NCI-H2107 treated with DMSO at 0.1 percent for 48 hours (cell line): ENCODE results near the gene MTHFSD.

Experiments
- DNase-seq: peaks from one replicate; lab custom pipeline; 2025; ENCODE audit not compliant: unreplicated experiment; lab: John Stamatoyannopoulos, UW

The MTHFSD gene

DNA sequence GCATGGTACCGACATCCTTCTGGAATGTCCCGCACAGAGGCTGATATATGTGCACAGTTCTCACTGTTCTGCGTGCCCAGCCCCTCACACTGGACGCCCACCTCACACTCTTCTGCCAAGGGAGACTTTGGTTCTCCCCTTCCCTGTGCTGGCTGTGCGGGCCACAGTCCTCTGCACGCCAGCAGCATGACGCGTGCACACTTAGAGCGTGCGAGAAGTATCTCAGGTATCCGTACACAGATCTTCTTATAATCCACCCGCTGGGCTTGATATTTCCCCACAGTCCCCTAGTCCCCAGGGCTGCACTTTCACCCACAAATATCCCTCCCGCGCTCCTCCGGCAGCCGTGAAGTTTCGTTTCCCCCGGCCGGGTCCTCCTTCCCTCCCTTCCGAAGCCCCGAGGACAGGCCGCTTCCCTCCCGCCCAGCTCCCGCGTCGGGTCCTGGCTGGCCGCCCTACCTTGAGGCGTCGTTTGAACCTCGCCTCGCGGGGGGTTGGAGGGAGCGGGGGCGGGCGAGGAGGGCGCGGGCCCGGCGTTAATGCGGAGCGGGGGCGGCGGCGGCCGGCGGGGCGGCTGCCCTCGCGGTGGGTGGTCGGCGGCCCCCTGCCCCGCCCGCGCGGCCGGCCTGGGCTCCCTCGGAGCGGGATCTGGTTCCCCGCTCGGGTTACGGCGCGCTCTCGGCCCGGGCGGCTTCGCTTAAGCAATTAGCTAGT, 49.7 kb downstream of the MTHFSD start:
- no peak for DNase-seq

DNA sequence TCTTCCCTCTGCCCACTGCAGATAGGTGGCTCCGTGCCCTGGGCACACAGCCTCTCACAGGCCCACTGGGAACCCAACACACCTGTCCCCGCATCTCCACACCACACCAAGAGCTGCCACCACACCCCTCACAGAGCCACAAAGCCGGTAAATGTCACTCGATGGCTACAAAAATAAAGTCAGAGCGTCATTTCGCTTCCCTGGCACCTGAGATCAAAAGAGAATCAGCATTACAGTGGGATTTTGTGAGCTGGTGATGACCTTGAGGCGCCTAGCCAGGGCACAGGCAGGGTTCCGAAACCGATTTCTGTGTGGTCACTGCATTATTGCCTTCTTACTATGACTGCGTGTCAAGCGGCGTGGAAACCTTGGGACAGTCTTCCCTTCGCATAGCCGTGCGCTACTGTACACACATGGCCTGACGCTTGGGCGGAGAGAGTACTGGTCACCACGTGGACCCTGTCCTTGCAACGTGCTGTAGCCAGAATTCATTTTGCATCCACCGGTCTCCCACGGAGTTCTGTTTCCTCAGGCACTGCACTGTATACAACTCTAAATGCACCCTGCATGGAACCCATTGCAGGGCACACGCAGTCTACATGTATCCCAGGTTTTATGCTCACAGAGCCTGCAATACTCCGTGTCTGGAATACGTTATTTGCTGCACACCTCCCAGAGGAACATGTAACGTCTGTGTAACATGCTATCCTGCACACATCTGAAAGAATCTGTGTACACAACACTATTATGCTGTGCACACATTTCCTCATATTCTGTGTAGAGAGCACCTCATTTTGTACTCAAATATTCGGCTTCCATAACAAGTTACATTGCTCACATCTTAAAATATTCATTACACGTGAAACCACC, 50.5 kb downstream of the MTHFSD start:
- no peak for DNase-seq

GRCh38 chr16:86503830-86504229, 51.2 kb downstream of the MTHFSD start:
- no peak for DNase-seq

DNA sequence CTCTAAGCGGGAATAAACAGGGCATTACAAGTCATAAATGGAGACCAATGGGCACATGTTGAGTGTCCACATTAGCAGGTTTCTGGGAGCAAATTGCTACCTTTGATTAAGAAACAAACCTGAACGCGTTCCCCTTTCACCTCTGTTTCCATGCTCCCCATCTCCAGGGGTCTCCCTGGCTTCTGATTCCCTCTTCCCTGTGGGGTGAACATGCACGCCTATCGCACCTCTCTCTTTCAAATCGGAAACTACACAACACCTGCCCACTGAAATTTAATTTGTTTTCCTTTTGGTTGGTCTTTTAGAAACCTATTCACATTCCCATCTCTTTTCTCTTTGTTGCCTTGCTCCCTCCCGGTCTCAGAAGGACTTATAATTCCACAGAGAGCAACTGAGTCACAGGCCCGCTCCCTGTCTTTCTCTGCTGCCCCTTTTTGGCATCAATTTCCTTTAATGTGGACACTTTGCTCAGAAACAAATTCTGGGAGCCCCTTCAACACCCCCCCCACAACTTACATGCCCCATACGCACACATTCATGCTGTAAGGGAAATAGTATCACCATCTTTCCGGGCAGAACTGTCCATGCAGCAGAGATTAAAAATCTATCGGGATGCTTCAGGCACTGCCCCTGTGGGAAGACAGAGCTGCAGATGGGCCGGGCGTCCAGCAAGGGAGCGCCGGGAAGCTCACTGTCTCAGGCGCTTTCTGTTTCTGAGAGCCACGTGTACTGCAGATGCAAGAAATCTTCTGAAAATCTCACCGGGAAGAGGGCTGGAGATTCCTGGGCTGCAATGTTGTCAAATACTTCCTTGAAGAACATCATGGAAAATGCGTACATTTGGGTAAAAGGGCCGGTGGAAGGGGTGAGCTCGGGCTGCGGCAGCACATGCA, 51.9 kb downstream of the MTHFSD start:
- no peak for DNase-seq

GRCh38 chr16:86501989-86502855, 52.8 kb downstream of the MTHFSD start:
- DNase-seq: no peak

- DNase-seq: no peak
These were observed 54.1 kb downstream of the MTHFSD start for GRCh38 chr16:86500708-86501510.

GRCh38 chr16:86499889-86500707, 54.9 kb downstream of the MTHFSD start:
- DNase-seq: no peak

- no peak for DNase-seq
These were observed 55.6 kb downstream of the MTHFSD start for GRCh38 chr16:86499440-86499786.

DNA sequence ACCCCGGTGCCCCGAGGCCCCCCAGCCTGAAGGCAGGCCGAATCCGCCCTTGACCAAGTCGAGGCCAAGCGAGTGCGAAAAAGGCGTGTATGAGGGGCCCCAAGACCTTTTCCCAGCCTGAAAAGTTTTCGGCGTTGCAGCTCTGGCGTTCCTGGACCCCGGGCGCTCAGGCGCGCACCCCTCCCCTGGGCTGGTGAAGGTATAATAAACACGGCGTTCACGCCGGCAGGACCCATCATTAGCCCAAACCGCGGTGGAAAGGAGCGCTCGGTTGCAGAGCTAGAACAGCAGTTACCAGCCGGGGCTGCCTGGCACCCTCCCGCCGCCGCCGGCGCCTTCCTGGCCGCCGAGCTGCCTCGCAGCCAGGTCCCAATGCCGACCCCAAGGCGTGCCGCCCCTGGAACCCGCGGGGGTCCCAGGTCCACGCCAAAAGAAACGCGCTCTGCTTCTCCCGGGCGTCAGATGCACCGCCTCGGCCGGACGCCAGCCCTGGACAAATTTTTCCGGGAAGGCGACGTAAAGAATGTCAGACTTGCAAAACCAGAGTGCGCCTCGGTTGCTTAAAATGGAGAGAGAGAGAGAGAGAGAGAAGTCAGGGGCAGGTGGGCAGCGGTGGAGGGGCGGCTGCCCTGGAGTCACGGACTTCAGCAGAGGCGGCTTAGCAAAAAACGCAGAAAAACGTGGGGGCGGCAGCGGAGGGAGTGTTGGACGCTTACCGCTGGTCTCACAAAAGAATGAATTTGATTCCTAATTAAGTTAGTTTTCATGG, 56.2 kb downstream of the MTHFSD start:
- DNase-seq: no peak

DNA sequence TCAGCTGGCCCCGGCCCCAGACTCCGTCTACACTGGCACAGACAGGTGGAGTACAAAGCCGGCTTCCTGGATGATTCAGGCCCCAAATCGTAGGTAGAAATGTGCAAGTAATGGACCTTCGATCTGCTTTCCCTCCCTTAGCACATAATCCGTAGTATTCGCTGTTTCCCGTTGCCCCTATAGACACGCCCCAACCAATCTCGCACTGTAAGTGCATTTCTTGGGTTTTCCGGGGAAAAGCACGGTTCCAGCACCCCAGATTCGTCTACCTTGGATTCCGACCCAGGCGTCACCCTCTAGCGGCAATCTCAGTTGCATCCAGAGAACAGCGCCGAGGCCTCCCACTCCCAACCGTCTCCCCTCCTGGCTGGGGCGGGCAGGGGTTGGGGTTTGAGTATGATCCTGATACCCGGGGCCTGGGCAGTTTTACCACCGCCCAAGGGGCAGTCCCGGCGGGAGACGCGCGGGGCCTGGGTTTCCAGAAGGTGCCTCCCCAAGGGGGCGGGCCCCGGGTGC, 56.8 kb downstream of the MTHFSD start:
- no peak for DNase-seq

GRCh38 chr16:86497551-86498021, 57.4 kb downstream of the MTHFSD start:
- no peak for DNase-seq

- no peak for DNase-seq
These were observed 58.0 kb downstream of the MTHFSD start for GRCh38 chr16:86496929-86497461.

DNA sequence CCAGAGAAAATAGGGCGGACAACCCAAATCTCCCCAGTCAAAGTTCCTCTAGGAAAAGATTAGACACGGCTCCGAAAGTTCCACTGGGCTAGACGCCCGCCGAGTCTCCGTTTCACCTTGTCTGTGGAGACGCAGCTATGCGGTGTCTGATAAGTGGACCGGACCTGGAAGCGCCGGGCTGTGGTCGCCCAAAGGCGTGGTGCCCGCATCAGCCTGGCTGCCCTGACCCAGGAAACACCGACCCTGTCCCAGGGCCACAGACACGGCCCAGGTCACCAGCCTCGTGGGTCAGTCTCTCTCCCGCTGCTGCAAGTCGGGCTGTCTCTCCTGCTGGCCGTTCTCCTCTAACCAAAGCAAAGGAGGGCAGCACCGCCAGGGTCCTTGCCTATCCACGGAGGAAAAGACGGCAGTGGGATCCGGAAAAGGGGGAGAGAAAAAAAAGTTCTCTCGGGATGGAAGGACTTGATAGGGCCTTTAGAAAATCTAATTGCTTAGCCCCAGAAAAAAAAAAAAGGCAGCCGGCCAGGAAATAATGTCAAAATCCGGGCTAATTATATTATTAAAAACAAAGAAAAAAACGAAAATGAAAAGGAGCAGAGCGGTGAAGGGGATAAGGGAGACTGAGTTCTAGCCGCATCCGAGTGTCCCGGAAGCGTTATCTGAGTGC, 58.6 kb downstream of the MTHFSD start:
- DNase-seq: no peak

DNA sequence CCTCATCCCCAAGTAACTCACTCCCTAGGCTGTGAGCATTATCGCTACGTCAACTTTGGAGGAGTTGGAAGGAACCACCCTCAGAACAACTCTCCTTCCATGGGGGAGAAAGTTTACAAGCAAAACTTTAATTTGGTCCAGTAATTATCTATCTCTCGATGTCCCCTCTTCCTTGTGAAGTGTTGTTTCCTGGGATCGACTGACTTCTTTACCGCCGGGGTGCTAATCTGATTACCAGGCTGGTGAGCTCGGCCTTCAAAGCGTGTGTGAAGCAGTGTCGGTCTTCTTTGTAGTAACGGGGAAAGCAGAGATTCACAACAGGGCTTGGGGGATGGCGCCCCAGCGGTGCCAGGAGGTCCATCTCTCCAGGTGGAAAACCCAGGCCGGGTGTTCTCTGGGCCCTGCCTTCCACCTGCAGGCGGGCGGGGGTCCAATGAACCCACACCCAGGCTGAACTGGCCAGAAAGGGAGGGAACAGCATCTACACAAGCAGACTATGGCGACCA, 59.2 kb downstream of the MTHFSD start:
- no peak for DNase-seq

DNA sequence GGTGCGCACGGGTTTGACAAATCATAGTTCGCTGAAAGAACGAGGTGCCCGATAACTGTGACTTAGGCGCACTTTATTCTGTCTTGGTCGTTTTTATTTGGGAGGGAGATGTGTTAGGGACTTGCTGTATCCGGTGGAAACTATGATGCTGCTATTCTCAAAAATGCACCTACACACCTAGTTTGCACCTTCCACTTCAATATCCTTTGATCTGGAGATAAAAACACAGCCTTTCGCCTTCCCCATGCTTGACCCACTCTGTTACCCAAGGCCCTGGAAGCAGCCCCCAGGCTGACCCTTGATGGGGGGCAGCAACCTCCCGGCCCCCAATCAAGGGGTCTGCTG, 59.7 kb downstream of the MTHFSD start:
- DNase-seq: no peak

DNA sequence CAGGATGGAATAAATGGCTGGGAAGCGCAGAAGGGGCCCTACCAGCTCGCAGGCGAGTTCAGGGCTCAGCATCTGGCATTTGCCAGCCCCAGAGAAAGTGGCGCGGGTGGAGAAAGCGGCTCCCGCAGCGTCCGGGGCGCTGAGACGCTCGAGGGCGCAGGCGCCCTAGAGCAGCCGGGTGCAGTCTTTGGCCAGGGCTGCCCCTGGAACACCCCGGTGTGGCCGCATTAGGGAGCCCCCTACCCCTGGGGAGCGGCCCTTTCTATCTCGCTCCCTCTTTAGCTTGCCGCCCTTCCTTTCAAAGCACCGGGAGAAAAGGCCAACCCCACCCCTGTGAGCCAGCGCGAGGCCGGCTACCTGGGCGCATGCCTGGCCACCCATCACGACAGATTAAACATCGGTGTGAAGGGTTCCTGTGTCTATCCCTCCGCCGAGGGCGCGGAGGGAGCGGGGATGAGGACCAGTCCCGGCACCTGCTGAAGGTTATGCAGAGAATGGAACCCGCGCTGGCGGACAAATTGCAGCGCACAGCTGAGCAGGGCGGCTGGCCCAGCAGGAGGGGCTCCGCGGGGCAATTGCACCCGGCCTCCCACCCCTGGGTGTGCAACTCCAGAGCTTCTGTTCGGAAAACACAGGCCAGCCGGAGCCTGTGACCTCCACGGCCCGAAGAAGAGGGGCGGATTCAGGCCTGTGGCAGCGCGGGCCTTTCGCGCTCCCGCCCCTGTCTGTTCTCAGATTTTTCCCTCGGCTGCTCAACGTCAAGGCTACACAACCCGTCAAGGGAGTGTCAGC, 60.3 kb downstream of the MTHFSD start:
- DNase-seq: no peak
